ENCODE results near the gene NSMCE1. TPM values are rescaled to one million over a fixed set of nuclear protein-coding genes. Genes with fewer than 3 reads are reported as not detected.

Gene NSMCE1
- total RNA-seq, 1 experiment from 2014 or later: 19.3 TPM

DNA sequence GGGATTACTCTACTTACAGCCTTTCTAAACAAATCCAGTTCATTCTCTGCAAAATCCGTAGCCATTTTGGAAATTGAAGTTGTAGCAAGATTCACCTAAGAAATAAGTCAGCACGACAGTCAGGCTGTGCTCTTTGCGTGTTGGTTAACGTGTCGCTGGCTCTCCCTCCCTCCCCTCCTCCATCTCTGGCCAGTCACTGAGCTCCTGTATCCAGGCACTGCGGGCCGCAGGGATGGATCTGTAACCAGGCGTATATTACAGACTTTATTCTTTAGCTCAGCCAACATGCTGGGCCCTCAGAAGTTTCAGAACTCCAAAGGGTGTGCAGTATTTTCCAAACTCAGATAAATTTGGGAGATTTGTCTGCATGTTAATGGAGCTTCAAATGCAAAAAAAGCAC, 34.4 kb downstream of the NSMCE1 start:
- Mint-ChIP-seq H3K4me1 (peaks cover 9 to 21% of the 10 kb centered on the region in 2 experiments), H3K27ac (no peak overlapping the region), H3K27me3 (ENCODE audit: low read depth) (peaks cover 1% of the 10 kb centered on the region; the same call in 1 of the 2 replicates), H3K9me3 (no peaks in the 10 kb centered on the region), H3K36me3 (ENCODE audit: insufficient read depth in 1 of 3, low read depth in 3 of 3) (0 out of 7 replicates have a peak, but pooled peaks cover 0 to 2% (median 0%) of the 10 kb centered on the region in 3 experiments), H3K4me3 (no peak overlapping the region)
- no peak overlapping the region for H2BK12ac ChIP-seq (ENCODE audit: insufficient read length, low read depth, low read length)
- no peaks in the 10 kb centered on the region for H3K9me3 ChIP-seq (ENCODE audit: control insufficient read depth, low read depth, low read length)
- no peaks in the 10 kb centered on the region for H3K27me3 ChIP-seq (ENCODE audit: insufficient read depth, low read length)
- no peak overlapping the region for H4K8ac ChIP-seq (replicated peaks; ENCODE audit: insufficient read length, low read depth, low read length)
- H2AK5ac ChIP-seq (ENCODE audit: insufficient read length, low read length): no peak overlapping the region
- no peak overlapping the region for H3K23ac ChIP-seq (ENCODE audit: insufficient read length, low read depth, low read length)
- no peak overlapping the region for H4K5ac ChIP-seq (ENCODE audit: insufficient read length, low read depth, low read length)
- H3K18ac ChIP-seq (ENCODE audit: insufficient read length, low read depth, low read length): no peak overlapping the region
- H3K79me2 ChIP-seq (ENCODE audit: insufficient read depth, low read length): no peaks in the 10 kb centered on the region
- H3K4me1 ChIP-seq (ENCODE audit: insufficient read depth, low read length): no peaks in the 10 kb centered on the region
- H2BK15ac ChIP-seq (ENCODE audit: low read depth, low read length): no peak overlapping the region
- no peak overlapping the region for H4K91ac ChIP-seq (ENCODE audit: insufficient read length, low read depth, low read length)
- H3K27ac ChIP-seq (ENCODE audit: insufficient read length, low read depth, low read length): no peak overlapping the region
- TF ChIP-seq, protein P1, sequence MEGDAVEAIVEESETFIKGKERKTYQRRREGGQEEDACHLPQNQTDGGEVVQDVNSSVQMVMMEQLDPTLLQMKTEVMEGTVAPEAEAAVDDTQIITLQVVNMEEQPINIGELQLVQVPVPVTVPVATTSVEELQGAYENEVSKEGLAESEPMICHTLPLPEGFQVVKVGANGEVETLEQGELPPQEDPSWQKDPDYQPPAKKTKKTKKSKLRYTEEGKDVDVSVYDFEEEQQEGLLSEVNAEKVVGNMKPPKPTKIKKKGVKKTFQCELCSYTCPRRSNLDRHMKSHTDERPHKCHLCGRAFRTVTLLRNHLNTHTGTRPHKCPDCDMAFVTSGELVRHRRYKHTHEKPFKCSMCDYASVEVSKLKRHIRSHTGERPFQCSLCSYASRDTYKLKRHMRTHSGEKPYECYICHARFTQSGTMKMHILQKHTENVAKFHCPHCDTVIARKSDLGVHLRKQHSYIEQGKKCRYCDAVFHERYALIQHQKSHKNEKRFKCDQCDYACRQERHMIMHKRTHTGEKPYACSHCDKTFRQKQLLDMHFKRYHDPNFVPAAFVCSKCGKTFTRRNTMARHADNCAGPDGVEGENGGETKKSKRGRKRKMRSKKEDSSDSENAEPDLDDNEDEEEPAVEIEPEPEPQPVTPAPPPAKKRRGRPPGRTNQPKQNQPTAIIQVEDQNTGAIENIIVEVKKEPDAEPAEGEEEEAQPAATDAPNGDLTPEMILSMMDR (conservative IDR thresholded peaks at IDR 0.05): no peak
- H3K4me2 ChIP-seq (ENCODE audit: insufficient read depth, insufficient read length, low read length): no peak overlapping the region
- H3T11ph ChIP-seq (ENCODE audit: low read length): no peak overlapping the region
- H2BK20ac ChIP-seq (ENCODE audit: low read depth, low read length, poor library complexity, severe bottlenecking): no peak overlapping the region
- H3K23me2 ChIP-seq (ENCODE audit: insufficient read length, low read depth, low read length, poor library complexity, severe bottlenecking): no peaks in the 10 kb centered on the region
- no peak overlapping the region for H3K56ac ChIP-seq (ENCODE audit: insufficient read length, low read depth, low read length)
- H2AFZ ChIP-seq (ENCODE audit: low read length): no peak overlapping the region
- H2BK120ac ChIP-seq (ENCODE audit: low read depth, low read length, poor library complexity, severe bottlenecking): no peak overlapping the region
- no peak overlapping the region for H3K4ac ChIP-seq (ENCODE audit: low read depth, low read length)
- no peak overlapping the region for H3K14ac ChIP-seq (ENCODE audit: insufficient read depth, low read length)
- H2BK5ac ChIP-seq (ENCODE audit: insufficient read length, low read length): no peak overlapping the region
- H4K20me1 ChIP-seq (ENCODE audit: control insufficient read depth, insufficient read depth, insufficient read length): no peaks in the 10 kb centered on the region
- H3K79me1 ChIP-seq (ENCODE audit: insufficient read depth, low read depth, low read length, poor library complexity, severe bottlenecking): no peaks in the 10 kb centered on the region
- WGBS (ENCODE audit: extremely low coverage, insufficient read length, low lambda C conversion rate): no CpG with 5 or more reads among the region's 8 CpGs
- no peak for DNase-seq
- no peak overlapping the region for H3K9ac ChIP-seq (ENCODE audit: extremely low read depth, insufficient read length, low read length)

Data from H9 (cell line).